Measurements from ENCODE around the gene CAMK2B. TPM values are rescaled to one million over a fixed set of nuclear protein-coding genes. Genes with fewer than 3 reads are reported as not detected.

CAMK2B gene
- total and polyA plus RNA-seq, 2 experiments from 2014 or later: not detected

DNA sequence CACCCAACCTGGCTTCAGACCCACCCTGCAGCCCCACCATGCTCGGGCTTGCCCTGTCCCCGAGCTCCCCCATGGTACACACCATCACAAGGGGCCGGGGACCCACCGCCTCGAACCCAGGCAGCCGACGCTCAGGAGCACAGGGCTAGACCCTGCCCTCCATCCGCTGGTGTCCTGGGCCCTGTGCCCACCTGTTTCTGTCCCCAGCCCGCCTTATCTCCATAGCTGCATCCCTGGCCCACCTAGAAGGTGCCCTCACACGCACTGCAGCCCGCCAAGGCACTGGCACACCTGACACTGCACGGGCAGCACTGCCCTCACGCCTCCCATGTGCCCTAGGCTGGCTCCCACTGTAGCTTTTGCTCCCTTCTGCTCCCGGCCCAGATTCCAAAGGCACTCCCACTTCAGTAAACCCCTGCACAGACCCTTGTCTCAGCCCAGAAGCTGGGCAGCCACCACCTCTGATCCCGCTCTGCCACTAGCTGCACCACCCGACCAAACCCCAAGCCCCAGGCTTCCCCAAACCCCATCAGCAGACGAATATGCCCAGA, 107.5 kb downstream of the CAMK2B start (continued):
- TF ChIP-seq, protein P1, sequence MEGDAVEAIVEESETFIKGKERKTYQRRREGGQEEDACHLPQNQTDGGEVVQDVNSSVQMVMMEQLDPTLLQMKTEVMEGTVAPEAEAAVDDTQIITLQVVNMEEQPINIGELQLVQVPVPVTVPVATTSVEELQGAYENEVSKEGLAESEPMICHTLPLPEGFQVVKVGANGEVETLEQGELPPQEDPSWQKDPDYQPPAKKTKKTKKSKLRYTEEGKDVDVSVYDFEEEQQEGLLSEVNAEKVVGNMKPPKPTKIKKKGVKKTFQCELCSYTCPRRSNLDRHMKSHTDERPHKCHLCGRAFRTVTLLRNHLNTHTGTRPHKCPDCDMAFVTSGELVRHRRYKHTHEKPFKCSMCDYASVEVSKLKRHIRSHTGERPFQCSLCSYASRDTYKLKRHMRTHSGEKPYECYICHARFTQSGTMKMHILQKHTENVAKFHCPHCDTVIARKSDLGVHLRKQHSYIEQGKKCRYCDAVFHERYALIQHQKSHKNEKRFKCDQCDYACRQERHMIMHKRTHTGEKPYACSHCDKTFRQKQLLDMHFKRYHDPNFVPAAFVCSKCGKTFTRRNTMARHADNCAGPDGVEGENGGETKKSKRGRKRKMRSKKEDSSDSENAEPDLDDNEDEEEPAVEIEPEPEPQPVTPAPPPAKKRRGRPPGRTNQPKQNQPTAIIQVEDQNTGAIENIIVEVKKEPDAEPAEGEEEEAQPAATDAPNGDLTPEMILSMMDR (conservative IDR thresholded peaks at IDR 0.05; ENCODE audit: low read depth in 2 of 2): no peak
- TF ChIP-seq, protein P2, sequence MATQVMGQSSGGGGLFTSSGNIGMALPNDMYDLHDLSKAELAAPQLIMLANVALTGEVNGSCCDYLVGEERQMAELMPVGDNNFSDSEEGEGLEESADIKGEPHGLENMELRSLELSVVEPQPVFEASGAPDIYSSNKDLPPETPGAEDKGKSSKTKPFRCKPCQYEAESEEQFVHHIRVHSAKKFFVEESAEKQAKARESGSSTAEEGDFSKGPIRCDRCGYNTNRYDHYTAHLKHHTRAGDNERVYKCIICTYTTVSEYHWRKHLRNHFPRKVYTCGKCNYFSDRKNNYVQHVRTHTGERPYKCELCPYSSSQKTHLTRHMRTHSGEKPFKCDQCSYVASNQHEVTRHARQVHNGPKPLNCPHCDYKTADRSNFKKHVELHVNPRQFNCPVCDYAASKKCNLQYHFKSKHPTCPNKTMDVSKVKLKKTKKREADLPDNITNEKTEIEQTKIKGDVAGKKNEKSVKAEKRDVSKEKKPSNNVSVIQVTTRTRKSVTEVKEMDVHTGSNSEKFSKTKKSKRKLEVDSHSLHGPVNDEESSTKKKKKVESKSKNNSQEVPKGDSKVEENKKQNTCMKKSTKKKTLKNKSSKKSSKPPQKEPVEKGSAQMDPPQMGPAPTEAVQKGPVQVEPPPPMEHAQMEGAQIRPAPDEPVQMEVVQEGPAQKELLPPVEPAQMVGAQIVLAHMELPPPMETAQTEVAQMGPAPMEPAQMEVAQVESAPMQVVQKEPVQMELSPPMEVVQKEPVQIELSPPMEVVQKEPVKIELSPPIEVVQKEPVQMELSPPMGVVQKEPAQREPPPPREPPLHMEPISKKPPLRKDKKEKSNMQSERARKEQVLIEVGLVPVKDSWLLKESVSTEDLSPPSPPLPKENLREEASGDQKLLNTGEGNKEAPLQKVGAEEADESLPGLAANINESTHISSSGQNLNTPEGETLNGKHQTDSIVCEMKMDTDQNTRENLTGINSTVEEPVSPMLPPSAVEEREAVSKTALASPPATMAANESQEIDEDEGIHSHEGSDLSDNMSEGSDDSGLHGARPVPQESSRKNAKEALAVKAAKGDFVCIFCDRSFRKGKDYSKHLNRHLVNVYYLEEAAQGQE (IDR thresholded peaks at IDR 0.05; ENCODE audit: unreplicated experiment): no peak
- no peak for TF ChIP-seq CREB1 (CRISPR knock-in tag; IDR thresholded peaks at IDR 0.05; ENCODE audit: low read depth)
- no peak for TF ChIP-seq NANOG (IDR thresholded peaks at IDR 0.05; ENCODE audit: borderline replicate concordance)

DNA sequence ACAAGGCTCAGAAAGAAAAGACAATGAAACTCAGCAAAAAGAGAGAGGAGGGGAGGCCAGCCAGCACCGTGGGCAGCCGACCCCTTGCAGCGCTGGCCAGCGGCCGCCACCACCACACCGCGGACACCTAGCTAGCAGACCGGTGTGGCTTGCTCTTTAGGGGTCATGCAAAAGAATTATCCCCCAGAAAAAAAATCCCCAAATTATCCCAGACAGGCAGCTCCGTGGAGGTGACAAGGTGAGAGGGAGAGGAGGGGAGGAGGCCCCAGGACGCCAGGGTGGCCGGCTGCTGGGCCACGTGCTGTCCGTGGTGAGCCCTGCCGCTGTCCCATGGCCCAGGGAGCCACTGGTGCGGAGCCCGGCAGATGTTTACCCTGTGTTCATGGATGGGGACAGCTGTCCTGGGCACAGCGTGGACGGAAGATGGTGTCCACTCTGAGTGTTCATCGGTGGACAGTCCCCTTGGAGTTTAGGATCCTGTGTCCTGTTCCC, 108.1 kb downstream of the CAMK2B start:
- Histone ChIP-seq H3K27ac (ENCODE audit: low read depth) (no peak overlapping the region), H3K36me3 (ENCODE audit: insufficient read depth) (no peaks in the 10 kb centered on the region), H3K4me2 (no peak overlapping the region), H2AFZ (no peak overlapping the region), H3K4me1 (ENCODE audit: insufficient read depth) (peaks cover 15% of the 10 kb centered on the region), H3K9me2 (ENCODE audit: insufficient read depth) (no peaks in the 10 kb centered on the region), H4K20me1 (replicated peaks; ENCODE audit: insufficient read depth) (no peaks in the 10 kb centered on the region), H3K27me3 (ENCODE audit: insufficient read depth) (no peaks in the 10 kb centered on the region), H3K4me3 (no peak overlapping the region), H3F3A (replicated peaks; ENCODE audit: low read depth) (no peaks in the 10 kb centered on the region), H3K79me2 (replicated peaks; ENCODE audit: insufficient read depth) (no peaks in the 10 kb centered on the region)
- Mint-ChIP-seq H3K4me3 (no peak overlapping the region), H3K36me3 (ENCODE audit: low read depth) (peaks cover 6% of the 10 kb centered on the region; the same call in 2 of the 3 replicates), H3K9me3 (no peaks in the 10 kb centered on the region), H3K27ac (no peak overlapping the region), H3K27me3 (ENCODE audit: insufficient read depth, low read depth, poor library complexity) (peaks cover 4% of the 10 kb centered on the region), H3K4me1 (peaks cover 42% of the 10 kb centered on the region)
- no peak for DNase-seq (ENCODE audit: low spot score)
- no peak for ATAC-seq
- TF ChIP-seq JUNB (IDR thresholded peaks at IDR 0.05; ENCODE audit: unreplicated experiment) (no peak), EZH2 (IDR thresholded peaks at IDR 0.05; ENCODE audit: low read depth, unreplicated experiment) (no peak), POLR2AphosphoS5 (IDR thresholded peaks at IDR 0.05; ENCODE audit: low read depth) (no peak), NANOG (IDR thresholded peaks at IDR 0.05; ENCODE audit: borderline replicate concordance) (no peak), STAT1 (IDR thresholded peaks at IDR 0.05; ENCODE audit: unreplicated experiment) (no peak), ZNF331 (CRISPR knock-in tag; IDR thresholded peaks at IDR 0.05; ENCODE audit: low read depth) (no peak), ZNF114 (CRISPR knock-in tag; IDR thresholded peaks at IDR 0.05) (no peak)
- TF ChIP-seq, protein P2 (IDR thresholded peaks at IDR 0.05; ENCODE audit: unreplicated experiment): no peak
- TF ChIP-seq, protein P1 (conservative IDR thresholded peaks at IDR 0.05; ENCODE audit: low read depth in 2 of 2): no peak
- TF ChIP-seq, protein P3, sequence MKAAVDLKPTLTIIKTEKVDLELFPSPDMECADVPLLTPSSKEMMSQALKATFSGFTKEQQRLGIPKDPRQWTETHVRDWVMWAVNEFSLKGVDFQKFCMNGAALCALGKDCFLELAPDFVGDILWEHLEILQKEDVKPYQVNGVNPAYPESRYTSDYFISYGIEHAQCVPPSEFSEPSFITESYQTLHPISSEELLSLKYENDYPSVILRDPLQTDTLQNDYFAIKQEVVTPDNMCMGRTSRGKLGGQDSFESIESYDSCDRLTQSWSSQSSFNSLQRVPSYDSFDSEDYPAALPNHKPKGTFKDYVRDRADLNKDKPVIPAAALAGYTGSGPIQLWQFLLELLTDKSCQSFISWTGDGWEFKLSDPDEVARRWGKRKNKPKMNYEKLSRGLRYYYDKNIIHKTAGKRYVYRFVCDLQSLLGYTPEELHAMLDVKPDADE (IDR thresholded peaks at IDR 0.05): no peak

Measured in GM23338 (cell line).